Measurements from ENCODE around the gene TDRD3. TPM values are rescaled to one million over a fixed set of nuclear protein-coding genes. Genes with fewer than 3 reads are reported as not detected.

Gene TDRD3
- total RNA-seq, 1 donor from 2014 or later, result 18.5 TPM

- no peak for TF ChIP-seq CTCF (IDR thresholded peaks at IDR 0.05)
Measured at GRCh38 chr13:60604058-60604457, 207.0 kb downstream of the TDRD3 start.

GRCh38 chr13:60608954-60609353 is 211.9 kb downstream of the TDRD3 start:
- Mint-ChIP-seq H3K27ac (ENCODE audit: unreplicated experiment) (no peak overlapping the region), H3K36me3 (ENCODE audit: low read depth) (no peaks in the 10 kb centered on the region)

More at GRCh38 chr13:60604058-60604457, 207.0 kb downstream of the TDRD3 start:
- Mint-ChIP-seq H3K4me3 (ENCODE audit: unreplicated experiment) (no peak overlapping the region), H3K36me3 (ENCODE audit: low read depth) (no peaks in the 10 kb centered on the region), H3K27ac (ENCODE audit: unreplicated experiment) (no peak overlapping the region), H3K27me3 (ENCODE audit: low read depth) (peaks cover 11% of the 10 kb centered on the region), H3K9me3 (ENCODE audit: low read depth) (no peaks in the 10 kb centered on the region), H3K4me1 (ENCODE audit: low read depth) (no peaks in the 10 kb centered on the region)
- DNase-seq (ENCODE audit: low spot score), result no peak

GRCh38 chr13:60611523-60611922 is 214.5 kb downstream of the TDRD3 start:
- H3K4me1 Mint-ChIP-seq (ENCODE audit: low read depth), result no peaks in the 10 kb centered on the region
- no peak for TF ChIP-seq CTCF (IDR thresholded peaks at IDR 0.05)
- H3K27ac Mint-ChIP-seq (ENCODE audit: unreplicated experiment), result no peak overlapping the region
- no peaks in the 10 kb centered on the region for H3K36me3 Mint-ChIP-seq (ENCODE audit: low read depth)
- DNase-seq (ENCODE audit: low spot score), result no peak
- no peaks in the 10 kb centered on the region for H3K9me3 Mint-ChIP-seq (ENCODE audit: low read depth)
- peaks cover 25% of the 10 kb centered on the region for H3K27me3 Mint-ChIP-seq (ENCODE audit: low read depth)
- no peak overlapping the region for H3K4me3 Mint-ChIP-seq (ENCODE audit: unreplicated experiment)

More at GRCh38 chr13:60608954-60609353, 211.9 kb downstream of the TDRD3 start:
- no peak for DNase-seq (ENCODE audit: low spot score)
- H3K4me3 Mint-ChIP-seq (ENCODE audit: unreplicated experiment), result no peak overlapping the region
- H3K27me3 Mint-ChIP-seq (ENCODE audit: low read depth), result peaks cover 16% of the 10 kb centered on the region
- no peak for TF ChIP-seq CTCF (IDR thresholded peaks at IDR 0.05)
- no peaks in the 10 kb centered on the region for H3K9me3 Mint-ChIP-seq (ENCODE audit: low read depth)
- no peaks in the 10 kb centered on the region for H3K4me1 Mint-ChIP-seq (ENCODE audit: low read depth)

GRCh38 chr13:60612593-60612992 is 215.6 kb downstream of the TDRD3 start:
- no peak for DNase-seq (ENCODE audit: low spot score)
- no peak overlapping the region for H3K27ac Mint-ChIP-seq (ENCODE audit: unreplicated experiment)
- H3K4me1 Mint-ChIP-seq (ENCODE audit: low read depth), result no peaks in the 10 kb centered on the region
- H3K27me3 Mint-ChIP-seq (ENCODE audit: low read depth), result peaks cover 22% of the 10 kb centered on the region
- no peaks in the 10 kb centered on the region for H3K36me3 Mint-ChIP-seq (ENCODE audit: low read depth)
- H3K4me3 Mint-ChIP-seq (ENCODE audit: unreplicated experiment), result no peak overlapping the region
- H3K9me3 Mint-ChIP-seq (ENCODE audit: low read depth), result no peaks in the 10 kb centered on the region
- no peak for TF ChIP-seq CTCF (IDR thresholded peaks at IDR 0.05)

GRCh38 chr13:60613080-60613479 is 216.1 kb downstream of the TDRD3 start:
- Mint-ChIP-seq H3K27ac (ENCODE audit: unreplicated experiment) (no peak overlapping the region), H3K4me3 (ENCODE audit: unreplicated experiment) (no peak overlapping the region), H3K27me3 (ENCODE audit: low read depth) (peaks cover 21% of the 10 kb centered on the region), H3K4me1 (ENCODE audit: low read depth) (no peaks in the 10 kb centered on the region), H3K36me3 (ENCODE audit: low read depth) (no peaks in the 10 kb centered on the region), H3K9me3 (ENCODE audit: low read depth) (no peaks in the 10 kb centered on the region)
- no peak for TF ChIP-seq CTCF (IDR thresholded peaks at IDR 0.05)
- DNase-seq (ENCODE audit: low spot score), result no peak

All from chondrocyte (in vitro differentiated cells).